HG02981 (cell line): ENCODE data around the gene ANXA6.
A peak's percentile ranks its signal among the peaks of the same experiment; 100 is the strongest.
"Not testable (repeated sequence)": the region's sequence is repeated elsewhere in the genome, so short reads cannot be mapped to it uniquely, and the experiment has no call there.

Source experiments
- ATAC-seq: cut with Tn5 transposase; IDR thresholded peaks from one replicate; pipeline ENCODE4 v1.9.1; 2021; ENCODE audit warnings: mild to moderate bottlenecking, moderate library complexity; ENCODE audit not compliant: unreplicated experiment

The ANXA6 gene

DNA sequence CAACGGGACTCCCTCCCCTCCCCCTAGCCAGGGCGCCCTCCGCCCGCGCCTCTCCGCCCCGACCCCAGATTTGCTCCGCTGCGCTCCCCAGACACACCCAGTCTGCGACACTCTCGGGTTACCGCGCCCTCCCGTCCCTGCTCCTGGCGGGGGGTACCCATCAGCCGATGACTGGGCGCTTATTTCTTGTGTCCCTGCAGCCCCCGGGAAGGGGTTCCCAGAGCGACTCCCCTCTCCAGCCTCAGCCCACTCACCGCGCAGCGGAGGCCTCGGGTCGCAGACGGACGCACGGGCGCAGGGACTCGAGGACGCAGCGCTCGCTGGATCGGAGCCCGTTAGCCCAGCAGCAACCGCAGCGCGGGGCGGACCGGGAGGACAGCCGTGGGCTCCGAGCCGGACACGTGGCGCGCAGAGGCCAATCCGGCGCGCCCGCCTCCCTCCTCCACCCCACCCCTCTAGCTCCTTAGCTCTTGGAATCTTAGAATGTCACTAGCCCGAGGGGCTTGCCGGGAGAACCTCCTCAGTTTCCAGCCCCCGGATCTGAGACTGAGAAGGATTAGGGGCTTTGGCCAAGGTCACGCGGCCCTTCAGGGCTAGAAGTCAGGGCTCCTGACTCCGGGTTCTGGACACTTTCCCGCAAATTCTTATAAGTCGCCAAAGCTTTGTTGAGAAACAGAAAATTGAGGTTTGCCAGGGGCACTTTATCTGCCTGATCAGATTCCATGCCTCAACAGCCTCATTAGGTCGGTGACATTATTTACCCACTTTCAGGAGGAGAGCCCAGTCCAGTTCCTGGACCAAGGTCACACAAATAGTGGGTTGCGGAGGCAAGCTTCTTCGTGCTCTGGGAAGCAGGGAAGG is at the start of gene ANXA6:
TSS of gene ANXA6 (minus strand) at position 354 of the 861 bp plus-strand sequence. CDS start 9,878 bp downstream, outside the sequence.
- peak; percentile 44 for ATAC-seq

DNA sequence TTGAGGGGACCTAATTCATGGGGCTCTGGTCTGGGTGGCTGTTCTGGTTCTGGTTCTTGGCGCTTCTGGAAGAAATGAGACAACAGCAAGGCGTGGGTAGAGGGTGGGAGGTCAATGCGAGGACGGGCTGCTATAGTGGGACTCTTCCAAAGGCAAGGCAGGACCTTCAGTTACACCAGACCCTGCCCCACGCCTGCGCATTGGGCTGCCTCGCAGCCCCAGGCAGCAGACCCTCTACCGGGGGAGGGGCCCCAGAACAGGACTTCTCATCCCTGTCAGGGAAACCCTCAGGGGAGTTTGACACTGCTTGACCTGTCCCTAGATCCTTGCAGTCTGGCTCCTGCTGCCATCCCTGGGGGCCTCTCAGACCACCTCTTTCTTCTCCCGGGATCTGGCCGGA is 47.8 kb upstream of the ANXA6 start:
- ATAC-seq, result no peak

DNA sequence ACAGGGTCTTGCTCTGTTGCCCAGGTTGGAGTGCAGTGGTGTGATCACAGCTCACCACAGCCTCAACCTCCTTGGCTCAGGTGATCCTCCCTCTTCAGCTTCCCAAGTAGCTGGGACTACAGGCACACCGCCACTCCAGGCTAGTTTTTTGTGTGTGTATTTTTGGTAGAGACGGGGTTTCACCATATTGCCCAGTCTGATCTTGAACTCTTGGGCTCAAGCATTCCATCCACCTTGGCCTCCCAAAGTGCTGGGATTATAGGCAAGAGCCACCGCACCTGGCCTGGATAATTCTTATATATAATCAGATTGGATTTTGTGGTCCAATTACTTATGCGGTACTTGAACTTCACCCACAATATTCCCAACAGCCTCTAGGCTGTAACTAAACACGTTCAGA is 46.5 kb upstream of the ANXA6 start:
- ATAC-seq, result no peak

GRCh38 chr5:151202381-151203139 is 45.0 kb upstream of the ANXA6 start:
- no peak for ATAC-seq

- ATAC-seq, result no peak
These were observed 43.5 kb upstream of the ANXA6 start for GRCh38 chr5:151200913-151201595.

DNA sequence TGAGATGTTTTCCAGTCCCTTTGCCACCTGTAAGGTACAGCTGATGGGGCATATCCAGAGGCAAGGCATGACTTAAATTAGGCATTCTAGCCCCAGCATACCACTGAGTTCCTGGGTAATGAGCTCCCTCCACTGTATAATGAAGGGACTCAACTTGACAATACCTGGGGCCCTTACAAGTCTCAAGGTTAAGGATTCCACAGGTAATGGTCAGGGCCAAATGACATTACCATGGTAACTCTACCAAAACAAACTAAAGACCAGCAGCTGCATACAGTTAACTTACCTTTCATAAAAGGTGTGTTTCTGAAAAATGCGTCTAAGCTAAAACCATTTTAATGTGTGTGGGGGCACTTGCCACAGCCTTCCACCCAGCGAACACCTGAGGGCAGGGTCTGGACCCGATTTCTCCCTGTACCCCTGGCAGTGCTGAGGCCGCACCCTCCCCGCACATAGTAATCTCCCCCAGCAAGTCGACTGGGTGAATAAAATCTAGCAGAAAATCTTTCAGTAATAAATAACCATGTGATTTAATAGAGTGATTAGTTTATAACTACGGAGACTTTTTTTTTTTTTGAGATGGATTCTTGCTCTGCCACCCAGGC is 42.1 kb upstream of the ANXA6 start:
- ATAC-seq, result no peak

- ATAC-seq, result no peak
These were observed 41.3 kb upstream of the ANXA6 start for GRCh38 chr5:151198861-151199260.

DNA sequence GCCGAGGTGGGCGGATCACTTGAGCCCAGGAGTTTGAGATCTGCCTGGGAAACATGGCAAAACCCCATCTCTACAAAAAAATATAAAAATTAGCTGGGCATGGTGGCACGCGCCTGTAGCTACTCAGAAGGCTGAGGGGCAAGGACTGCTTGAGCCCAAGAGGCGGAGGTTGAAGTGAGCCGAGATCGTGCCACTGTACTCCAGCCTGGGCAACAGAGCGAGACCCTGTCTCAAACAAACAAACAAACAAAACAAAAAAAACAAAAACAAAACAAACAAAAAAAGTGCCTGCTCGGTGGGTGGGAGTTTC is 39.7 kb upstream of the ANXA6 start:
- ATAC-seq, result not testable (repeated sequence)

- peak; percentile 89 for ATAC-seq
These were observed 39.1 kb upstream of the ANXA6 start for GRCh38 chr5:151196556-151197290.

DNA sequence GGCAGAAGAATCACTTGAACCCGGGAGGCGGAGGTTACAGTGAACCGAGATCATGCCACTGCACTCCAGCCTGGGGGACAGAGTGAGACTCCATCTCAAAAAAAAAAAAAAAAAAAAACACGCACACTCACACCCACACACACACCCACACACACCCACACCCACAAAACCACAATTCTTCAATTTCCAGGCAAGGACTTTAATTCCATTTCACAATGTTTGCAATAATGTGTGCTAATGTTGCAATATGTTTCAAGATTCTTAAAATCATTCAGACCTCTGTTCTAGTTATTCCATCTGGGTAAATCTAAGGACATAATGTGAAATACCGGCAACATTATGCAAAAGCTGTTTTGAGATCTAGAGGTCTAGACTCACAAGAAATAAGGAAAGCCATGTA is 38.0 kb upstream of the ANXA6 start:
- ATAC-seq, result no peak

DNA sequence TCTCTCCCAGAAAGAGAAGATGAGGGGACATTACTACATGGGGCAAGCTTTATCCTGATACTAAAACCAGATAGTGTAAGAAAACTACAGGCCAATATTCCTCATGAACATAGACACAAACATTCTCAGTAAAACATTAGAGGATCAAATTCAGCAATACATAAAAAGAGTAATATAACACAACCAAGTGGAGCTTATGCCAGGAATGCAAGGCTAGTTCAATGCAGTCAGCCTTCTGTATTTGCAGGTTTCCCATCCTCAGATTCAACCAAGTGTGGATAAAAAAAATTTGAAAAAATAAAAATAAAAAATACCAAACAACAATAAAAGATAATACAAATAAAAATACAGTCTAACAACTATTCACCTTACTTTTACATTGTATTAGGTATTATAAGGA is 35.0 kb upstream of the ANXA6 start:
- ATAC-seq, result no peak

DNA sequence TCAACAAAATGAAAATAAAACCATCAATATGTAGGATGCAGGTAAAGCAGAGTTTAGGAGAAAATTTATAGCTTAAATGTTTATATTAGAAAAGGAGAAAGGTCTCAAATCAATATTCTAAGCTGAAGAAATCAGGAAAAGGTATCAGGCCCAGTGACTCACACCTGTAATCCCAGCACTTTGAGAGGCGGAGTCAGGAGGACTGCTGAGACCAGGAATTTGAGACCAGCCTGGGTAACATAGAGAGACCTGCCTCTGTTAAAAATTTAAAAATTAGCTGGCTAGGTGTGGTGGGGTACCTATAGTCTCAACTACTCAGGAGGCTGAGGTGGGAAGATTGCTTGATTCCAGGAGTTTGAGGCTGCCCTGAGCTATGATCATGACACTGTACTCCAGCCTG is 34.1 kb upstream of the ANXA6 start:
- no peak for ATAC-seq

DNA sequence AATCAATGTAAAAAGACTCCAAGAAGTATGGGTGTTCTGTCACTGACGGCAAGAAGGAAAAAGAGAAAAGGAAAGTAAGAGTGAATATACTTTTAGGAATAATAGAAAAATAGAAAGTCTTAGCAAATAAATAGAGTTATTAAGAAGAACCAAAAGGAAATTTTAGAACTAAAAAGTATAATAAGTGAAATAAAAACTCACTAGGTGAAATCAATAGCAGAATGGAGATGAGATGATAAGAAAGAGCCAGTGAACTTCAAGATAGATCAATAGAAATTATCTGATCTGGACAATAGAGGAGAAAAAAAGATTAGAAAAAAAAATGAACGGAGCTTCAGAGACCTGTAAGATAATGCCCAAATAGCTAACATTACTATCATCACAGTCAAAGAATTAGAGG is 31.6 kb upstream of the ANXA6 start:
- no peak for ATAC-seq

DNA sequence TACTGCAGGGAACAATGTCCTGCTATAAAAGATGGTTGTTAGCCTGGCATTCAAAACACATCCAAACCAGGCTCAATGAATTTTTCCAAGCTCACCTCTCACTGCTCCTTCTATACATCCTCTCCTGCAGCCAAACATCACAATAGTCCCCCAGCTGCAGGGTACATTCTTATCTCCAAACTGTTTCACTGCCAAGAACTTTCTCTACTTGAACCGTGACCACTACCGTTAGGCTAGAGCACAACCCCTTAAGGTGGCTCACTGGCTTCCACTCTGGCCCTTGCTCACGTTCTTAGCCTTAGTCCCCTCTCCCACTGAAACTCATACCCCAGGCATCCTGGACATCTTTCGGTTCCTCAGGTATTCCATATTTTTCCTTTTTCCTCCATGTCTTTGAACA is 29.0 kb upstream of the ANXA6 start:
- ATAC-seq, result no peak

DNA sequence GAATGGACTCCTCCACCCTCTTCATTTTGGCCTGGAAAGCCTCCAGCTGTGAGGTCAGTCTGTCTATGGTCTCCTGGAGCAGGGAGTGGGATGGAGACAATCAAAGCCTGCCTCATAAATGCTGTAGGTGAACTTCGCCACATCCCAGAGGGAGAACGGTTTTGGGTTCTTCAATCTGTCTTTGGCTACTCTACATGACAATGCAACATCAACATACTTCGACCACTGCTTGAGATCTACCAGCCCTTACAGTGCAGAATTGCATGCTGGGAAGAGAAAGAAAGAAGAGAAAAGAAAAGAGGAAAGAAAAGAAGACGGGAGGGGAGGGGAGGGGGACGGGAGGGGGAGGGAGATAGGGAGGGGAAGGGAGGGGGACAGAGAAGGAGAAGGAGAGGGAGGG is 28.5 kb upstream of the ANXA6 start:
- ATAC-seq, result no peak

DNA sequence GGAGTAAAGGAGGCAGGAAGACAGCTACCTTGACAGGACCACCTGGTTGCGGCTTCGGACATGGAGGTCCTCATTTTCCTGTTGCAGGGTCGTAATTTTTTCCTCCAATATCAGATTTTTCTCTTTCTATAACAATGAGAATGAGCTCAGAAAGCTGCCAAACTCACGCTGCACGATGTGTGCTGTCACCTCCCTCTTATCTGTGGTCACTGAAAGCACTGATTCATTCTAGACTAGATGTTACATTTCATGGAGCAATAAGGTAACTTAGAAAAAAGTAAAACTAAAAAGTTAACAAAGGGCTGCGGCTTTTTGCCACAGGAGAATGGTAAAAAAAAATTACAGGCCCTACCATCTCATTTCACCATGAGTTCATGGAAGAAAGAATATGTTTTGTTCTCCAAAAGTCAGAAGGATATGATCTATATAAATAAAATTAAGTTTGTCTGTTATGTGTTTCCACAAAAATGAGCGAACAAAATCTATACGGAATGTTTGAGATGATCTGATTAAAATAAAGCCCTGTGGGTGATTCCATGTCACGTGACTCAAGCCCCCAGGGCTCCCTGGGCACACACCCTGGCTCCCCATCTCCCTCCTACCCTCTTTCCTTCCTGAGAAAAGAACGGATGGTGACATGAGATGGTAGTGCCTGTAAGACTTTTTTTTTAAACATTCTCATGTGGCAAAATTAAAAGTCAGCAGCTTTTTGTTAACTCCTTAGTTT is 26.9 kb upstream of the ANXA6 start:
- ATAC-seq, result no peak

DNA sequence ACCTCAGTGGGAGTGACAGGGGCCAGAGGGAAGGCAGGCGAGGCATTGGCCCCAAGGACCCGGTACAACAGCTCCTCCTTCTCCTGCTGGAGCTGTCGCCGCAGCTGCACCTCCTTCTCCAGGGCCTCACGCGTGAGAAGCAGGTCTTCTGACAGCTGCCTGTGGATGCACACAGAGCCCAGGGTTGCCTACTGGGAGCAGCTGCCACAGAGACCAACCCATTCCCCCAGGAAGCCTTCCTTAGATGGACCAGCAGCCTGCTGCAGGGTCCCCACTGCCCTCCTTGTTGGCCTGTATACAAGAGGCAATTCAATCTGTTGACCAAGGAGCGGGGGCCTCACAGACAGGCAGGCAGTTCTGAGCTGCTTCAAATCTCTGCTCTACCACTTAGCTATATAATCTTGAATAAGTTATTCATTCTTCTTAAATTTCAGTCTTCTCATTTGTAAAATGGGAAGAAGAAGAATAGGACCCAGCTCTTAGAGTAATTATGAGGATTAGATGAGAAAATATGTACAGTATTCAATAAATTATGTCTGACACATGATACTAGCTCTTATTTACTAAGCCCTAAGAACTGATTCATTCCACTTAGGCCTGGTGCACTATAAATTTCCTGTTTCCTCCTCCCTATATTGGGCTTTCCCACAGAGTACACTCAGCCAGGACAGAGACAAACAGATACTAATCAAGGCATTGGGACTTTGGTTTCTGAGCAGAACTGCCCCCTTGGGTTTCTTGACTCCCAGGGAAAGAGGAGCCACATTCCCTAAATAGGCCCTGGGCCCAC is 26.1 kb upstream of the ANXA6 start:
- ATAC-seq, result no peak

DNA sequence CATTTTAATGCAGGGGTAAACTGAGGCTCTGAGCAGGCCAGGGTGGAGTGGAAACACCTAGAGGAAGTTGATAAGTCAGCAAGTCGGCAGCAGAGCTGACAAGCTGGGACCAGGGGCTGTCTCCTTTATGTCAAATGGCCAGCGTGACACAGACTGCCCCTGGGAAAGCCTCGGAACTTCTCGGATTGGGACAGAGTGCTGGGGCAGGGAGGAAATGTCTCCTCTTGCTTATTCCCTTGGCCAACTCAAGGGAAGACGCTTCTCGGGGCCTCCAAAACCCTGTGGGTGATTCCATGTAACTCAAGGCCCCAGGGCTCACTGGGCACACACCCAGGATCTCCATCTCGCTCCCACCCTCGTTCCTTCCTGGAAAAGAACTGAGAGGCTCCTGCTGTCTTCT is 25.4 kb upstream of the ANXA6 start:
- ATAC-seq, result no peak

DNA sequence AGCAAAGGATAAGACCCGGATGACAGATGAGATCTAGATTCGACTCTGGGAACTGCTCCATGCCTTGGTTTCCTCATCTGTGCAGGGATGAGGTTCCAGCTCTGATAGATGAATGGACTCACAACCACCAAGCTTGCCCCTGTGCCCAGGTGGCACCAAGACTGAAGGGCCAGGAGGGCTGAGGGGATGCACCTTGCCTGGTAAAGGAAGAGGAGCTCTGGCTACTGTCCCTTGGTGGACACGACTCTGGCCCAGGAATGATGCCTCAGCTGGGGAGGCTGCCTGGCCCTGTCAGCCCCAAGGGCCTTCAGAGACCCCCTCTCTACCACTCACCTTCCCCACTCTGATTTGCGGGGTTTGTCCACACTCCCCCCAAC is 24.9 kb upstream of the ANXA6 start:
- ATAC-seq, result no peak
